Measurements from ENCODE around the gene RAB11A. TPM values are rescaled to one million over a fixed set of nuclear protein-coding genes. Genes with fewer than 3 reads are reported as not detected.
A peak's percentile ranks its signal among the peaks of the same experiment; 100 is the strongest.

Gene RAB11A
- total RNA-seq, 2 experiments from 2014 or later = 168 to 169 TPM

GRCh38 chr15:65914981-65915925 lies 46.0 kb downstream of the RAB11A start:
- Mint-ChIP-seq H3K9me3 (no peaks in the 10 kb centered on the region), H3K27me3 (no peaks in the 10 kb centered on the region), H3K27ac (no peak overlapping the region), H3K36me3 (ENCODE audit: low read depth) (no peaks in the 10 kb centered on the region), H3K4me1 (peaks cover 15% of the 10 kb centered on the region), H3K4me3 (no peak overlapping the region)
- CTCF ChIA-PET = interaction anchor here (2.0 kb wide), 1 partner anchor 10 kb away, joined by 7 read pairs; no protein-coding TSS in a partner anchor
- no peak for DNase-seq
- POLR2A ChIA-PET = no interaction called here

- Mint-ChIP-seq H3K36me3 (ENCODE audit: low read depth) (no peaks in the 10 kb centered on the region), H3K4me3 (no peak overlapping the region), H3K27me3 (no peaks in the 10 kb centered on the region), H3K9me3 (no peaks in the 10 kb centered on the region), H3K4me1 (peaks cover 15% of the 10 kb centered on the region), H3K27ac (no peak overlapping the region)
- no peak for DNase-seq
- ChIA-PET CTCF (interaction anchor here (1.0 to 2.0 kb wide), 2 partner anchors 9 to 14 kb away, joined by 3 to 7 read pairs; no protein-coding TSS in a partner anchor), POLR2A (no interaction called here)
These were observed 46.9 kb downstream of the RAB11A start for GRCh38 chr15:65916041-65916663.

GRCh38 chr15:65916664-65917406 lies 47.5 kb downstream of the RAB11A start:
- H3K36me3 Mint-ChIP-seq (ENCODE audit: low read depth) = no peaks in the 10 kb centered on the region
- no peaks in the 10 kb centered on the region for H3K27me3 Mint-ChIP-seq
- H3K4me1 Mint-ChIP-seq = peaks cover 15% of the 10 kb centered on the region
- CTCF ChIA-PET = interaction anchor here (1.0 to 2.0 kb wide), 3 partner anchors 8 to 54 kb away, joined by 3 to 7 read pairs (median 4); no protein-coding TSS in a partner anchor
- DNase-seq = peak; percentile 31
- no peak overlapping the region for H3K27ac Mint-ChIP-seq
- H3K9me3 Mint-ChIP-seq = no peaks in the 10 kb centered on the region
- POLR2A ChIA-PET = no interaction called here
- no peak overlapping the region for H3K4me3 Mint-ChIP-seq

- ChIA-PET CTCF (interaction anchor here (1.3 to 2.0 kb wide), 2 partner anchors 7 to 55 kb away, joined by 4 to 7 read pairs; no protein-coding TSS in a partner anchor), POLR2A (no interaction called here)
- no peak overlapping the region for H3K27ac Mint-ChIP-seq
- no peaks in the 10 kb centered on the region for H3K27me3 Mint-ChIP-seq
- DNase-seq = no peak
- H3K4me3 Mint-ChIP-seq = no peak overlapping the region
- H3K9me3 Mint-ChIP-seq = no peaks in the 10 kb centered on the region
- H3K36me3 Mint-ChIP-seq (ENCODE audit: low read depth) = no peaks in the 10 kb centered on the region
- peaks cover 15% of the 10 kb centered on the region for H3K4me1 Mint-ChIP-seq
These were observed 48.1 kb downstream of the RAB11A start for GRCh38 chr15:65917407-65917756.

- POLR2A ChIA-PET = no interaction called here
- Mint-ChIP-seq H3K27ac (no peak overlapping the region), H3K36me3 (ENCODE audit: low read depth) (no peaks in the 10 kb centered on the region), H3K9me3 (no peaks in the 10 kb centered on the region), H3K27me3 (no peaks in the 10 kb centered on the region), H3K4me1 (peaks cover 15% of the 10 kb centered on the region), H3K4me3 (no peak overlapping the region)
- CTCF ChIA-PET = interaction anchor here (1.3 kb wide), 1 partner anchor 55 kb away, joined by 4 read pairs; no protein-coding TSS in a partner anchor
- DNase-seq = no peak
These were observed 48.6 kb downstream of the RAB11A start for GRCh38 chr15:65917936-65918335.

GRCh38 chr15:65918357-65918920 lies 49.1 kb downstream of the RAB11A start:
- H3K4me1 Mint-ChIP-seq = peaks cover 15% of the 10 kb centered on the region
- H3K36me3 Mint-ChIP-seq (ENCODE audit: low read depth) = no peaks in the 10 kb centered on the region
- no peak overlapping the region for H3K4me3 Mint-ChIP-seq
- ChIA-PET POLR2A (no interaction called here), CTCF (no interaction called here)
- H3K27me3 Mint-ChIP-seq = no peaks in the 10 kb centered on the region
- H3K9me3 Mint-ChIP-seq = no peaks in the 10 kb centered on the region
- no peak overlapping the region for H3K27ac Mint-ChIP-seq
- DNase-seq = no peak

- no peaks in the 10 kb centered on the region for H3K9me3 Mint-ChIP-seq
- no peak for DNase-seq
- H3K27me3 Mint-ChIP-seq = no peaks in the 10 kb centered on the region
- CTCF ChIA-PET = no interaction called here
- no peak overlapping the region for H3K27ac Mint-ChIP-seq
- POLR2A ChIA-PET = no interaction called here
- H3K4me1 Mint-ChIP-seq = peaks cover 15% of the 10 kb centered on the region
- H3K4me3 Mint-ChIP-seq = no peak overlapping the region
- H3K36me3 Mint-ChIP-seq (ENCODE audit: low read depth) = no peaks in the 10 kb centered on the region
These were observed 49.7 kb downstream of the RAB11A start for GRCh38 chr15:65918945-65919344.

GRCh38 chr15:65919353-65919752 lies 50.1 kb downstream of the RAB11A start:
- no peaks in the 10 kb centered on the region for H3K9me3 Mint-ChIP-seq
- no peak for DNase-seq
- ChIA-PET CTCF (no interaction called here), POLR2A (no interaction called here)
- H3K27ac Mint-ChIP-seq = no peak overlapping the region
- peaks cover 15% of the 10 kb centered on the region for H3K4me1 Mint-ChIP-seq
- H3K27me3 Mint-ChIP-seq = no peaks in the 10 kb centered on the region
- no peak overlapping the region for H3K4me3 Mint-ChIP-seq
- H3K36me3 Mint-ChIP-seq (ENCODE audit: low read depth) = no peaks in the 10 kb centered on the region

- Mint-ChIP-seq H3K36me3 (ENCODE audit: low read depth) (no peaks in the 10 kb centered on the region), H3K4me3 (no peak overlapping the region), H3K27me3 (no peaks in the 10 kb centered on the region), H3K27ac (no peak overlapping the region), H3K4me1 (peaks cover 15% of the 10 kb centered on the region), H3K9me3 (no peaks in the 10 kb centered on the region)
- ChIA-PET POLR2A (no interaction called here), CTCF (interaction anchor here (1.5 kb wide), 1 partner anchor 22 kb away, joined by 3 read pairs; no protein-coding TSS in a partner anchor)
- no peak for DNase-seq
These were observed 50.8 kb downstream of the RAB11A start for GRCh38 chr15:65920121-65920520.

GRCh38 chr15:65920825-65921309 lies 51.6 kb downstream of the RAB11A start:
- Mint-ChIP-seq H3K27ac (no peak overlapping the region), H3K4me1 (peaks cover 15% of the 10 kb centered on the region), H3K36me3 (ENCODE audit: low read depth) (no peaks in the 10 kb centered on the region), H3K4me3 (no peak overlapping the region), H3K9me3 (no peaks in the 10 kb centered on the region), H3K27me3 (no peaks in the 10 kb centered on the region)
- CTCF ChIA-PET = interaction anchor here (1.0 to 1.7 kb wide), 4 partner anchors 8 to 27 kb away, joined by 3 to 6 read pairs (median 4); no protein-coding TSS in a partner anchor
- no peak for DNase-seq
- POLR2A ChIA-PET = interaction anchor here (0.7 kb wide), 1 partner anchor 154 kb away, joined by 3 read pairs; no protein-coding TSS in a partner anchor

- DNase-seq = no peak
- POLR2A ChIA-PET = no interaction called here
- H3K27ac Mint-ChIP-seq = no peak overlapping the region
- no peaks in the 10 kb centered on the region for H3K36me3 Mint-ChIP-seq (ENCODE audit: low read depth)
- H3K27me3 Mint-ChIP-seq = no peaks in the 10 kb centered on the region
- peaks cover 12% of the 10 kb centered on the region for H3K4me1 Mint-ChIP-seq
- H3K4me3 Mint-ChIP-seq = no peak overlapping the region
- H3K9me3 Mint-ChIP-seq = no peaks in the 10 kb centered on the region
- CTCF ChIA-PET = interaction anchor here (1.3 to 1.7 kb wide), 4 partner anchors 9 to 24 kb away, joined by 3 to 6 read pairs (median 4); no protein-coding TSS in a partner anchor
These were observed 52.5 kb downstream of the RAB11A start for GRCh38 chr15:65921780-65922179.

GRCh38 chr15:65922621-65923020 lies 53.3 kb downstream of the RAB11A start:
- no peaks in the 10 kb centered on the region for H3K27me3 Mint-ChIP-seq
- H3K4me3 Mint-ChIP-seq = no peak overlapping the region
- no peaks in the 10 kb centered on the region for H3K36me3 Mint-ChIP-seq (ENCODE audit: low read depth)
- H3K9me3 Mint-ChIP-seq = no peaks in the 10 kb centered on the region
- ChIA-PET POLR2A (no interaction called here), CTCF (interaction anchor here (1.3 to 1.7 kb wide), 2 partner anchors 10 to 18 kb away, joined by 3 to 6 read pairs; no protein-coding TSS in a partner anchor)
- no peak overlapping the region for H3K27ac Mint-ChIP-seq
- peaks cover 3% of the 10 kb centered on the region for H3K4me1 Mint-ChIP-seq
- DNase-seq = no peak
